ENCODE measurements around the gene ADAMTS6.

ADAMTS6 gene

GRCh38 chr5:65475336-65475735 lies 6.4 kb downstream of the ADAMTS6 start:
- no peak for DNase-seq (ENCODE audit: low read depth in 1 of 2, low spot score in 1 of 2)

- DNase-seq (ENCODE audit: low read depth in 1 of 2, low spot score in 1 of 2) = no peak
These were observed 7.5 kb downstream of the ADAMTS6 start for GRCh38 chr5:65474130-65474711.

- no peak for DNase-seq (ENCODE audit: low read depth in 1 of 2, low spot score in 1 of 2)
These were observed 13.1 kb downstream of the ADAMTS6 start for GRCh38 chr5:65468633-65469032.

- no peak for DNase-seq (ENCODE audit: low read depth in 1 of 2, low spot score in 1 of 2)
These were observed 19.5 kb downstream of the ADAMTS6 start for GRCh38 chr5:65462139-65462705.

GRCh38 chr5:65461490-65461889 lies 20.2 kb downstream of the ADAMTS6 start:
- DNase-seq (ENCODE audit: low read depth in 1 of 2, low spot score in 1 of 2) = no peak

- DNase-seq (ENCODE audit: low read depth in 1 of 2, low spot score in 1 of 2) = no peak
These were observed 21.7 kb downstream of the ADAMTS6 start for GRCh38 chr5:65459995-65460394.

- DNase-seq (ENCODE audit: low read depth in 1 of 2, low spot score in 1 of 2) = no peak
These were observed 26.7 kb downstream of the ADAMTS6 start for GRCh38 chr5:65455064-65455463.

- DNase-seq (ENCODE audit: low read depth in 1 of 2, low spot score in 1 of 2) = no peak
These were observed 30.3 kb downstream of the ADAMTS6 start for GRCh38 chr5:65451436-65451835.

GRCh38 chr5:65446682-65447081 lies 35.0 kb downstream of the ADAMTS6 start:
- no peak for DNase-seq (ENCODE audit: low read depth in 1 of 2, low spot score in 1 of 2)

GRCh38 chr5:65441800-65442199 lies 39.9 kb downstream of the ADAMTS6 start:
- DNase-seq (ENCODE audit: low read depth in 1 of 2, low spot score in 1 of 2) = no peak

- no peak for DNase-seq (ENCODE audit: low read depth in 1 of 2, low spot score in 1 of 2)
These were observed 41.3 kb downstream of the ADAMTS6 start for GRCh38 chr5:65440456-65440855.

- no peak for DNase-seq (ENCODE audit: low read depth in 1 of 2, low spot score in 1 of 2)
These were observed 47.6 kb downstream of the ADAMTS6 start for GRCh38 chr5:65434122-65434521.

- DNase-seq (ENCODE audit: low read depth in 1 of 2, low spot score in 1 of 2) = no peak
These were observed 55.1 kb downstream of the ADAMTS6 start for GRCh38 chr5:65426656-65427055.

GRCh38 chr5:65423623-65424022 lies 58.1 kb downstream of the ADAMTS6 start:
- no peak for DNase-seq (ENCODE audit: low read depth in 1 of 2, low spot score in 1 of 2)

- no peak for DNase-seq (ENCODE audit: low read depth in 1 of 2, low spot score in 1 of 2)
These were observed 63.1 kb downstream of the ADAMTS6 start for GRCh38 chr5:65418661-65419060.

GRCh38 chr5:65413822-65414221 lies 67.9 kb downstream of the ADAMTS6 start:
- no peak for DNase-seq (ENCODE audit: low read depth in 1 of 2, low spot score in 1 of 2)

GRCh38 chr5:65412842-65413241 lies 68.9 kb downstream of the ADAMTS6 start:
- no peak for DNase-seq (ENCODE audit: low read depth in 1 of 2, low spot score in 1 of 2)

- DNase-seq (ENCODE audit: low read depth in 1 of 2, low spot score in 1 of 2) = no peak
These were observed 70.4 kb downstream of the ADAMTS6 start for GRCh38 chr5:65411356-65411755.

- no peak for DNase-seq (ENCODE audit: low read depth in 1 of 2, low spot score in 1 of 2)
These were observed 86.1 kb downstream of the ADAMTS6 start for GRCh38 chr5:65395526-65396155.

- DNase-seq (ENCODE audit: low read depth in 1 of 2, low spot score in 1 of 2) = no peak
These were observed 87.6 kb downstream of the ADAMTS6 start for GRCh38 chr5:65394087-65394486.

GRCh38 chr5:65391591-65391990 lies 90.1 kb downstream of the ADAMTS6 start:
- no peak for DNase-seq (ENCODE audit: low read depth in 1 of 2, low spot score in 1 of 2)

GRCh38 chr5:65390208-65390607 lies 91.5 kb downstream of the ADAMTS6 start:
- DNase-seq (ENCODE audit: low read depth in 1 of 2, low spot score in 1 of 2) = no peak

- no peak for DNase-seq (ENCODE audit: low read depth in 1 of 2, low spot score in 1 of 2)
These were observed 97.9 kb downstream of the ADAMTS6 start for GRCh38 chr5:65383859-65384258.
